Right lobe of liver (tissue), 6 donors: ENCODE results near the gene CAPRIN1. TPM values are rescaled to one million over a fixed set of nuclear protein-coding genes. Genes with fewer than 3 reads are reported as not detected.

Experiments
- ATAC-seq, 4 donors: fragments of 200-7000 bp; cut with Tn5 transposase; one replicate each; pipeline ENCODE4 v1.9.1; 2020; ENCODE audit warnings: mild to moderate bottlenecking in 4 of 4, moderate library complexity in 4 of 4
- DNase-seq, 3 donors: peaks; one replicate each; pipeline ENCODE4 v3.0.0-alpha.2; 2020
- H3K27ac ChIP-seq, 3 donors: fragments of 200-600 bp; one replicate each; pipeline ENCODE4 v1.8.0; 2022
- H3K27me3 ChIP-seq, 2 donors: fragments of 200-600 bp; one replicate each; pipeline ENCODE4 v1.8.0; 2022
- H3K36me3 ChIP-seq, 4 donors: fragments of 200-600 bp; sonication (generic) in 1 of 4; one replicate each; pipeline versions ENCODE4 v1.5.1 to v1.8.0; 2017 to 2022; ENCODE audit warnings: control low read depth in 1 of 4
- H3K4me1 ChIP-seq, 4 donors: fragments of 200-600 bp; sonication (generic) in 1 of 4; one replicate each; pipeline versions ENCODE4 v1.5.1 to v1.8.0; 2017 to 2022; ENCODE audit warnings: control low read depth in 1 of 4
- H3K4me3 ChIP-seq, 3 donors: fragments of 200-600 bp; one replicate each; pipeline ENCODE4 v1.8.0; 2022
- H3K9me3 ChIP-seq, 4 donors: fragments of 200-600 bp; sonication (generic) in 1 of 4; one replicate each; pipeline versions ENCODE4 v1.5.1 to v1.8.0; 2017 to 2022; ENCODE audit warnings: control low read depth in 1 of 4
- CTCF ChIP-seq, 4 donors: fragments of 200-600 bp in 3 of 4; fragments of 450-650 bp in 1 of 4; IDR thresholded peaks; one replicate each; pipeline versions ENCODE4 v1.5.1 to v1.8.0; 2016 to 2022; ENCODE audit warnings: antibody characterized with exemption in 4 of 4, mild to moderate bottlenecking in 2 of 4
- POLR2A ChIP-seq: fragments of 450-650 bp; IDR thresholded peaks from one replicate; pipeline ENCODE4 v1.6.1; 2017; ENCODE audit warnings: antibody characterized with exemption, mild to moderate bottlenecking
- WGBS: methylation state at CpG from one replicate; pipeline ENCODE4 v1.1.6; 2018; ENCODE audit warnings: low coverage, low lambda C conversion rate; ENCODE audit not compliant: insufficient coverage; ENCODE audit errors: missing lambda C conversion rate; 5-methylcytosine and 5-hydroxymethylcytosine counted together
- intact Hi-C, 2 donors: fragments of 100-400 bp; cut with DNase I; formaldehyde crosslinking; loops; one replicate each; pipeline versions ENCODE4 v1.11.2 to v1.14.1; 2022
- total RNA-seq, 6 experiments: library from RNA; depleted of rRNA in 2 of 6; stranded (reverse); fragments of >200 nt in 2 of 6; fragmentation: NEBNext Ultra II Directional in 3 of 6; extraction: Animal tissue kit (Norgen Biotek cat#: 25700) in 3 of 6; gene quantifications; one replicate each; pipeline versions ENCODE4 v1.1.0 to v1.2.4, GENCODE V29; 2016 to 2023
- donor health status: DM: no; HTN: yes; CAD: no.
- donor health status: DM: no; HTN: no; CAD: no.
- donor health status: DM: no; HTN: no; CAD: no.
- donor health status: DM: no; HTN: yes; CAD: no.
- donor health status: DM: no; HTN: yes; CAD: no.

The CAPRIN1 gene
- total RNA-seq, 6 experiments from 2014 or later = 60.0 to 87.6 (median 71.2) TPM

DNA sequence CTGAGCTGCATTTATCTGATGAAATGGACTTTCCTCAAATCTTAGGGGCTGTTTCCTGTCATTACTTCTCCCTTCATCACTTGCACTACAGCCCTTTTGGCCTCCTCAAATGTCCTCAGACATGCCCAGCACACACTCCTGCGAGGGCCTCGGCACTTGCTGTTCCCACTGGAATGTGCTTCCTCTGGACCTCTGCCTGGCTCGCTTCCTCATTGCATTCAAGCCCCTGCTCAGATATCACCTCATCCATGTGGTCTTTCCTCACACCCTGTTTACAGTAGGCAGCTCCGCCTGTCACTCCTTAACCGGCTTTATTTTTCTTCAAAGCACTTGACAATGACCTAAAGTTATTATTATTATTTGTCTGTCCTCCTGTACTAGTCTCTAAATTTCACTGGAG, 62.9 kb downstream of the CAPRIN1 start:
- TF ChIP-seq POLR2A (no peak), CTCF (IDR thresholded peaks at IDR 0.05) (no peak)
- DNase-seq = no peak
- no peaks in the 10 kb centered on the region for H3K9me3 ChIP-seq
- no peak for ATAC-seq
- peaks cover 0 to 95% (median 28%) of the 10 kb centered on the region in 4 donors for H3K36me3 ChIP-seq
- no peaks in the 10 kb centered on the region for H3K4me1 ChIP-seq
- no peaks in the 10 kb centered on the region for H3K27me3 ChIP-seq
- H3K4me3 ChIP-seq = no peak overlapping the region
- H3K27ac ChIP-seq = no peak overlapping the region
- intact Hi-C loops = no loop called here
- WGBS = 94% methylated on average over 5 of the region's 5 CpGs

DNA sequence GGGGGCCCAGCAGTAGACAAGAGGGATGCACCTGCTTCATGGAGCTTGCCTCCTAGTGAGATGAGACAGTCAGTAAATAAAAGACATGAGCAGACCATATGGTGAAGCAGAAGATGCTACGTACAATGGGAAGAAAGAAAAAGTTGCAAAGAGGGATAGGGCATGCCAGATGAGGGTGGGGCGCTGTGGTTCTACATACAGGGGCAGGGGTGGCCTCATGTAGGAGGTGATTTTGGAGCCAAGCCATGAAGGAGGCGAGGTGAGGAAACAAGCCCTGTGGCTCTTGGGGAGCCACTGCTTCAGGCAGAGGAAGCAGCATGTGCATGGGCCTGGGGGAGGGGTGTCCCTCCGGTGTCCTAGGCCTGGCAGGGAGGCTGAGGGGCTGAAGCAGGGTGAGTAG, 69.1 kb downstream of the CAPRIN1 start:
- WGBS = 94% methylated on average over 3 of the region's 4 CpGs
- DNase-seq (no peak), ATAC-seq (no peak)
- peaks cover 0 to 75% (median 30%) of the 10 kb centered on the region in 4 donors for H3K36me3 ChIP-seq
- no peak overlapping the region for H3K27ac ChIP-seq
- H3K9me3 ChIP-seq = no peaks in the 10 kb centered on the region
- H3K4me1 ChIP-seq = no peaks in the 10 kb centered on the region
- no peak overlapping the region for H3K4me3 ChIP-seq
- no peak for TF ChIP-seq POLR2A
- TF ChIP-seq CTCF (IDR thresholded peaks at IDR 0.05) = no peak
- intact Hi-C loops = no loop called here
- H3K27me3 ChIP-seq = no peaks in the 10 kb centered on the region

- intact Hi-C loops = no loop called here
- no peak for TF ChIP-seq CTCF (IDR thresholded peaks at IDR 0.05)
- no peak for TF ChIP-seq POLR2A
- Histone ChIP-seq H3K4me1 (no peaks in the 10 kb centered on the region), H3K9me3 (no peaks in the 10 kb centered on the region), H3K36me3 (peaks cover 0 to 66% (median 27%) of the 10 kb centered on the region in 4 donors), H3K27me3 (no peaks in the 10 kb centered on the region), H3K4me3 (no peak overlapping the region), H3K27ac (no peak overlapping the region)
- ATAC-seq = no peak
- 83% methylated on average over 4 of the region's 4 CpGs for WGBS
- DNase-seq = no peak
Measured at GRCh38 chr11:34124885-34125668, 73.5 kb downstream of the CAPRIN1 start.

GRCh38 chr11:34126959-34127848, 75.7 kb downstream of the CAPRIN1 start:
- H3K9me3 ChIP-seq = no peaks in the 10 kb centered on the region
- WGBS = 98% methylated on average over 5 of the region's 12 CpGs
- H3K4me3 ChIP-seq = no peak overlapping the region
- intact Hi-C loops = no loop called here
- H3K36me3 ChIP-seq = peaks cover 0 to 85% (median 24%) of the 10 kb centered on the region in 4 donors
- TF ChIP-seq POLR2A = no peak
- no peak for TF ChIP-seq CTCF (IDR thresholded peaks at IDR 0.05)
- DNase-seq = no peak
- no peaks in the 10 kb centered on the region for H3K4me1 ChIP-seq
- no peak for ATAC-seq
- no peaks in the 10 kb centered on the region for H3K27me3 ChIP-seq
- H3K27ac ChIP-seq = no peak overlapping the region
